ENCODE results near the gene MRPL20.

The MRPL20 gene

GRCh38 chr1:1359664-1360468 is 47.2 kb downstream of the MRPL20 start:
- no peak for DNase-seq

GRCh38 chr1:1359308-1359663 is 47.8 kb downstream of the MRPL20 start:
- DNase-seq: no peak

GRCh38 chr1:1358433-1359271 is 48.4 kb downstream of the MRPL20 start, which contains the start of gene MXRA8:
Gene MXRA8 (minus strand): TSS chr1:1358555. CDS start chr1:1358504, 51 bp downstream.
- DNase-seq: no peak

DNA sequence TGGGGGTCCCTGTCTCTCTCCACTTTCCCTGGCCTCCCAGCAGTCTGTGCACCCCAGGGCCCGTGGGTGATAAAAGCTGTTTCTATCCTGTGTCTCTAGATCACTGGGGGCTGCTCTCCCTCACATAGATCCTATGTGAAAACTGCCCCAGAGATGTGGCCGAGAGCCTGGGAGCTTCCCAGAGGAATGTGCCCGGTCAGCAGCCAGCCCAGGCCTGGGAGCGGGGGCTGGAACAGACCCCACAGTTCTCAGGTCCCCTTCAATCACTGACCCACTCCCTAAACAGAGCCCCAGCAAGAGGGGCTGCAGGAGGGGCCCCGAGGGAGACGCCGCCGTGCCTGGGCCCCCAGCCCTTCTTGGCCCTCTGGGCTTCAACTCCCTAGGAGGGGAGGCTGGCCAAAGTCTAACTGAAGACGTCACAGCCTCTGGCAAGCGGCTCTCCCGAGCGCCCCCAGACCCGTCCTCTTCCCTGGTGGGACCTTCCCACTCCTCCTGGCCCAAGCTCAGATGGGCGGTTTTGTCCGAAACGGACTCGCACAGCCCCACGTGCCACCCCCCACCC is 49.1 kb downstream of the MRPL20 start:
- DNase-seq: no peak

DNA sequence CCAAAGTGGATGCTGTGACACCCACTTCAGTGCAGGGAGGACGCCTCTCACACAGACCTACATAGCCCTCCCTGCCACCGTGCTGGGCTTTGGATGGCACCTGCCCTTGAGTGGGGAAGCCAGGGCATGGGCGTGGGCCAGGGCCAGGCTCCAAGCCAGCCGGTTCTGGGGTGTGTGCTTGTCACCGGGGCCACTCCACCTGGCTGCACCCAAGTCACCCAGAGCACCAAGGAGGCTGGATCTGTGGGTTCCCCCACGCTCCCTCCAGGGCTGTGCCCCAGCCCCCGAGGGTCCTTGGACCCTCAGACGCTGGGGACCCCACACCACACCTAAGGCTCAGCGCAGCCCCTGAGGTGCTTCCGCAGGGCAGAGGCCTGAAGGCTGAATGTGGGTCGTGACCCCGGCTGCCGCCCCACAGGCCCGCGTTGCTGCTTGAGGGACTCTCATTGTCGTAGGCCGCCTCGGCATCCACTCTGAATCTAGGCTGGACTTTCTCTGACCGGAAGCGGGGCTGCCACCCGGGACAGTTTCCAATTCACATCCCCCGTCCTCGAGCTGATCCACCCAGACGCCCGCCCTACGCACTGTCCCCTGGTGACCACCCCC is 50.2 kb downstream of the MRPL20 start:
- DNase-seq: no peak

DNA sequence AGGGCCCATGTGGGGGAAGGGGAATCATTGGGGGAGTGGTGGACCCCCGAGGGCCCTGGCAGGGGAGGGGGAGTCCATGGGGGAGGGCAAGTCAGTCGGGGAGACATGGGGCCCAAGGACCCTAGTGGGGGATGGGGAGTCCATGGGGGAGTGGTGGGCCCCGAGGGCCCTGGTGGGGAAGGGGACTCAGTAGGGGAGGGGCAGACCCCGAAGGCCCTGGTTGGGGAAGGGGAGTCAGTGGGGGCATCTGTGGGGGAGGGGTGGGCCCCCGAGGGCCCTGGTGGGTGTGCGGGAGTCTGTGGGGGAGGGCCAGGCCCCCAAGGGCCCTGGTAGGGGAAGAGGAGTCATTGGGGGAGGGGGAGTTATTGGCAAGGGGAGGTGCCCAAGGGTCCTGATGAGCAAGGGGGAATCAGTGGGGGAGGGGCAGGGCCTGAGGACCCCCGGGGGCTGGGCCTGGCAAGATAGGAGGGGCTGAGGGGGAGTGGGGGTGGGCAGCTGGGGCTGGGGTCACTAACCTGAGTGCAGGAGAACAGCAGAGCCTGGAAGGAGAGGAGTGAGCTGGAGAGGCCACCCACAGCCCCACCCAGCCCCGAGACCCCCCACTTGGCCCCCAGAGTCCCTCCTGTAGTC is 50.8 kb downstream of the MRPL20 start:
- no peak for DNase-seq

- DNase-seq: no peak
Measured at GRCh38 chr1:1355416-1355815, 51.7 kb downstream of the MRPL20 start.

DNA sequence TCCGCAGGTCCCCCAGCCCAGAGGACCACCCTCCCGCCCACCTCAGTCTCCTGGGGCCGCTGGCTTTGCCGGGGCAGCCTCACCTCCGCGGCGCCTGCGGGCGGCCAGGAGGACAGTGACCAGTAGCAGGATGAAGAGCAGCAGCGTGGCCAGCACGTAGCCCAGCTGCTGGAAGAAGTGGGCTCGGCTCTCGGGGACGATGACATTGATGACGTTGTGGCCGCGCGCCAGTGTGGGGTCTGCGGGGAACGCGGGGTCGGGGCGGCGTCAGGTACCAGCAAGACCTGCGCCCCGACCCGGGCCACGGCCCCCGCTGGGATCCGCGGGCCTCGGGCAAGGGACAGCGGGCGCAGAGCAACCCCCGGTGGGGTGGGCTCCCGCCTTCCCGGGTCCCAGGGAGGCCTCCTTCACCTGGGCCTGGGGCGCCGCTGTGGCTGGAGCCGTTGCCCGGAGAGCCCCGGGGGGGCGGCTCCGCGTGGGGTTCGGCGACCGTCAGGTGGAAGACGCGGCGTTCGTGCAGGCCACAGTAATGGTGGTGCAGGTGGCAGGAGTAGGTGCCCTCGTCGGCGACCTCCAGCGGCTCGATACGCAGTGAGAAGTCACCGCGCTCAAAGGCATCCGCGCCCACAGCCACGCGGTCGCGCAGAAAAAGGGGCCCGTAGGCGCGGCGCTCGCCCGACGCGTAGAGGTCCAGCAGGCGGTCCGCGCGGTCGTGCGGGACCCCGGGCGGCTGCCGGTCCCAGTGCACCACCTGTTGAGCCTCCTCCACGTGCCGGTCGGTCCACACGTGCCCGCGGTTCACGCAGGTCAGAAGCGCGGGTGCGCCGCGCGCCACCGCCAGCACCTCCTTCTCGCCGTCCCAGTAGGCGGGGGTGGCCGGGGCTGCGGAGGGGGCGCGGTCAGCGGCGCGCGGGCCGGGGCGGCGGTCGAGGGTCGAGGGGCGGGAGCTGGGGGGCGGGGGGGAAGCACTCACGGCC is 52.5 kb downstream of the MRPL20 start:
- no peak for DNase-seq

DNA sequence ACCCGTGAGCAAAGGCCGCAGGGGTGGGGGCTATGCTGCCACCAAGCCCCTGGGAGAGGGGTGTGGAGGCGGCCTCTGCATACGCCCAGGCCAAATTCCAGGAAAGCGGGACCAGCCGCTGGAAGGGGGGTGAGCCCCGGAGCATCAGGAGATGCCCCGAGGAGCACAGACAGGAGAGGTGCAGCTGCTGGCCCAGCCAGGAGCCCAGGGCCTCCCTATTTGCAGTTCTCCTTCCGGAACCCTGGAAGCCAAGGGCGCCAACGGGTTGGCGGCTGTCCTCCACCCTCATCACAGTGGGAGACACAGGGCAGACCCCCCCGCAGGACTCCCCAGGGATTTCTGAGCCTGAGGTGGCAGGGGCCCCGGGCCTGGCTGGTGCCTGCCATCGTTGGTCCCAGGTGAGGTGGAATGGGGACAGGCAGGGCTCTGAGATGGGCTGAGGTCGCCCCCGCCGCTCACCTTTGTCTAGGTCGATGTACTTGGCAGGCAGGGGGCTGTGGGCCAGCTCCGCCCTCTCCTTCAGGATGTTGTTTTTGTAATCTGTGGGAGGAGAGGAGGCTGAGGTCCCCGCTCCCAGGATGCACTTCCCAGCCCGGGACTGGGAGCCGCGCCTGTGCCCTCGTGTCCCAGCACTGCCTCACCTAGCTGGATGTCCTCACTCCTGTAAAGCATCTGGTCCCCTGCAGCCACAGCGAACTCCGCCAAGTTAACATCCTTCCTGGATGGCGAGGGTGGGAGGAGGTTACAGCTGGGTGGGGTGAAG is 53.5 kb downstream of the MRPL20 start:
- no peak for DNase-seq

DNA sequence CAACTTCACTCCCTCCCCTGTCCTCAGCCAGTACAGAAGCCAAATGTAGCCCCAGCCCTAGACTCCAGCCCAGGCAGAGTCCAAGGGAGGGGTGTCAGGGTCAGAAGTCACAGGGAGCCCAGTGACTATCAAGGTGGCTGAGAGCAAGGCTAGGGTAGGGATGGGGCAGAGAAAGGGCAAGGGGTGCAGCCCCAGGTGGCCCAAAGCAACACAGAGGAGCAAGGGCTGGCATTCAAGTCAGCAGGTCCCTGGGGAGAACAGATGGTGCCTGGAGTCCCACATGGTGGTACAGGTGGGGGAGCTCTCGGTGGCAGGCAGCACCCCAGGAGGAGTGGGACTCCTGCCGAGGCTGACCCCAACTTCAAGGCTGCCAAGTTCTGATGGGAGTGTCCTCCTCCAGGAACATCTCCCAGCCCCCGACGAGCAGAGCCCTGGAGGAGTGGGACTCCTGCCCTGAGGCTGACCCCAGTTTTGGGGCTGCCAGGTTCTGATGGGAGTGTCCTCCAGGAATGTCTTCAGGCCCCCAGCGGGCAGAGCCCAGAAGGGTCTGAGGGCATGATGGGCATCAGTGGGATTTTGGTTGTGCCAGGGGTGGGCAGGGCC is 54.2 kb downstream of the MRPL20 start:
- no peak for DNase-seq
